HG03097 (cell line): ENCODE measurements around the gene NEU3.

Source experiments
- ATAC-seq: cut with Tn5 transposase; IDR thresholded peaks from one replicate; pipeline ENCODE4 v1.9.1; 2021; ENCODE audit not compliant: unreplicated experiment, low FRiP score

The NEU3 gene

GRCh38 chr11:75056814-75057213, 68.1 kb downstream of the NEU3 start:
- no peak for ATAC-seq

- ATAC-seq = no peak
These were observed 70.6 kb downstream of the NEU3 start for GRCh38 chr11:75059299-75059698.

- no peak for ATAC-seq
These were observed 75.1 kb downstream of the NEU3 start for GRCh38 chr11:75063741-75064314.

- no peak for ATAC-seq
These were observed 77.3 kb downstream of the NEU3 start for GRCh38 chr11:75066061-75066460.
